GM19099 (cell line): ENCODE results near the gene HAGHL.

Source experiments
- POLR2A ChIP-seq: IDR thresholded peaks from 3 replicates; pipeline ENCODE4 v1.6.1; 2011; ENCODE audit warnings: low read depth; ENCODE audit not compliant: insufficient read length; ENCODE audit errors: extremely low read depth

HAGHL gene

DNA sequence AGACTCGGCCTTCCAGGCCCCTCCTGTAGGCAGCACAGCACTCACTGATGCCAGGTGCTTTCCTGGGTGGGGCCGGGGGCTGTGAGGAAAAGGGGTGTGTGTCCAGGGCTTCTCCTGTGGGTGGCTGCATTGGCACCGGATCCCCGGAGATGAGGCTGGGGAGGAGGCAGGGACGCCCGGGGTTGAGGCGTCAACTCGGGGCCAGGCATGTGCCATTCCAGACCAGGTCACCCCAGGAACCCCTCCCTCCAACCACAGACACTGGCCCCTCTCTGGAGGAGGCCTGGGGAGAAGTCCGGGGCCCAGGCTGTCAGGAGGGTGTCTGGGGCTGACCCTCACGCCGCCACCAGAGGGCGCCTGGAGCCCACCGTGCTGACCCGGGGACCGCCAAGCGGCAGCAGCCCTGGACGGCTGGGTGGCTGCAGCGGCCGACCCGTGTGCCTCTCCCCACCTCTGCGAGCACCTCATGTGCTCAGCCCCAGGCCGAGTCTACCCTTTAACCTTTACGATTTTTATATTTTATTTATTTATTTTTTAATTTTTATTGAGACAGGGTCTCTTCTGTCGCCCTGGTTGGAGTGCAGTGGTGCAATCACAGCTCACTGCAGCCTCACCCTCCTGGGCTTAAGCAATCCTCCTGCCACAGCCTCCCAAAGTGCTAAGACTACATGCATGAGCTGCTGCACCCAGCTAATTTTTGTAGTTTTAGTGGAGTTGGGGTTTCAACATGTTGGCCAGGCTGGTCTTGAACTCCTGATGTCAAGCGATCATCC is 15.2 kb upstream of the HAGHL start:
- TF ChIP-seq POLR2A: no peak

DNA sequence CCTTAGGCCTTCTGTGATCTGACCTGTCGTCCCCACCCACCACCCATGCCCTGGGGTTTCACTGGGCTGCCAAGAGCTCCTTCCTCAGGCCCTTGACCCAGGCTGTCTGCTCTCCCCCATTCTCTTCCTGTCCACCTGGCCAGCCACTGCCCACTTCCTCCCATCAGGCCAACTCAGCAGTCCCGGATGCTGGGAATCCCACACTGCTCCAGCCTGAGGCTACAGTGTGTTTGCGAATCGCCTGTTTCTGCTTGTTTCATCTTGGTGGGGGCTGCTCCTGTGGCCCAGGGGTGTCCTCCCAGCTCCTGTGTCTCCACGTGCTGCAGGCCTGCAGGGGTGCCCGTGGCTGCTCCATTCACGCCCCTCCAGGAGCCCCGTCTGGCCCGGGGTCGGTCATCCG is 12.8 kb upstream of the HAGHL start:
- TF ChIP-seq POLR2A: no peak

DNA sequence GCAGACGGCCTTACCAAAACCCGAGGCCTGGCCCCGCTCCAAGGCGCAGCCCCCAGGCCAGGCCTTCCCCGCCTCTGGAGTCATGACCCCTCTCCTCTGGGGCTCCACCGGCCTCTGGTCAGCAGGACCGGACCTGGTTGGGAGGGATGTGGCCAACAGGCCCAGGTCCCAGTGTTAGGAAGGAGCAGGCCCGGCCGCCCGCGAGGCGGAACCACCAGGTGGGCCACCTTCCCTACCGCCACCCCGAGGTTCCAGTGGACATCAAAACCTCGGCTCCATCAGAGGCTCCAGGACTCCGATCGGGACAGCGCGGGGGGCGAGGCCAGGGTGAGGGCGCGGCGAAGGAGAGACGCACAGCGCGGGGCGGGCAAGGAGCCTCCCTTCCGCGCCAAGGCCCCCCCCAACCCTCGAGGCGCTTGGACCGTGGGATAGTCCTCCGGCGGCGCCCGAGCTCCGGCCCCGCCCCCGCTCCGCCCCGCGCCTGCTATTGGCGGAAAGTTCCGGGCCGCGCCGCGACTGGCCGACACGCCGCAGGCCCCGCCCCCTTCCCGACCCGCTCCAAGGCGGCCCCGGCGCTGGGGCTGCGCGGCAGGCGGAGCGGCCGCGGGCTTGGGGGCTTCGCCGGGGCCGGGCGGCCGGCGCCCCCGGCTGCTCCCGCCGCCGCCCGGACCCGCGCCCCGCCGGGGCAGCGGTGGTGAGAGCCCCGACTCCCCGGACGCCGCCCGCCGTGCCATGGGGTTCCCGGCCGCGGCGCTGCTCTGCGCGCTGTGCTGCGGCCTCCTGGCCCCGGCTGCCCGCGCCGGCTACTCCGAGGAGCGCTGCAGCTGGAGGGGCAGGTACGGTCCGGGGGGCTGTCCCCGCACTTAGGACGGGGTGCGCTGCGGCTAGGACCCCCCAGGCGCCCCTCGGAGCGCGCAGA is 12.1 kb upstream of the HAGHL start, which contains the start of gene METRN:
Gene METRN (plus strand): TSS at position 561 of the 919 bp plus-strand sequence. CDS start 172 bp downstream, at position 733.
- peak; percentile 18 for TF ChIP-seq POLR2A

DNA sequence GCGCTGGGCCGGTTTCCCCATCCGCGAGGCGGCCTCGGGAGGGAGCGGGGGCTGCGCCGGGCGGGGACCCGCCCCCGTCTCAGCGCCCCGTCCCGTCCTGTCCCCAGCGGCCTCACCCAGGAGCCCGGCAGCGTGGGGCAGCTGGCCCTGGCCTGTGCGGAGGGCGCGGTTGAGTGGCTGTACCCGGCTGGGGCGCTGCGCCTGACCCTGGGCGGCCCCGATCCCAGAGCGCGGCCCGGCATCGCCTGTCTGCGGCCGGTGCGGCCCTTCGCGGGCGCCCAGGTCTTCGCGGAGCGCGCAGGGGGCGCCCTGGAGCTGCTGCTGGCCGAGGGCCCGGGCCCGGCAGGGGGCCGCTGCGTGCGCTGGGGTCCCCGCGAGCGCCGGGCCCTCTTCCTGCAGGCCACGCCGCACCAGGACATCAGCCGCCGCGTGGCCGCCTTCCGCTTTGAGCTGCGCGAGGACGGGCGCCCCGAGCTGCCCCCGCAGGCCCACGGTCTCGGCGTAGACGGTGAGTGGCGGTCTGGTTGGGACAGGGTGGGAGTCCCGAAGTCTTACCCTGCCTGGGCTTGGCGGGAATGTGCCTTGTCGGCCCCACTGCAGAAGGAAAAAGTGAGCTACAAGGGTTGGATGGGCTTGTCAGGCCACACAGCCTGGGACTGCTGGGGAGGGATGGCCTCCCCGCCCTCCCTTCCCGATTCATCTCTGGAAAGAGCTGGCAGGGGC is 11.3 kb upstream of the HAGHL start:
- no peak for TF ChIP-seq POLR2A

DNA sequence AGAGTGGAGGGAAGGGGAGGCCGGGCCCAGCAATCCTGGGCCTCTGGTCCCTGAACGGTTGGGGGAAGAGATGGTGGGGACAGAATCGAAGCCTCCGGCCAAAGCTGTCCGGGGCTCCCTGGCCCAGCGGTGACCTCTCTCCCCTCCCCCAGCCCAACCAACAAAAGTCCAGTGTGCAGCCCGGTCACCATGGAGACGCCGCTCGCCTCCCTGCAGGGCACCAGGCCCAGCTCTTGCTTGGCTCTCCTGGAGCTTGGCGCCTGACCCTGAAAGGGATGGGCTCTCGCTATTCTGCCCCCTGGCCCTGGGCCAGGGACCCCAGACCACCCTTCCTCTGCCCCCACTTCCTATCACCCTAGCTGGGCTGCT is 10.7 kb upstream of the HAGHL start:
- no peak for TF ChIP-seq POLR2A

DNA sequence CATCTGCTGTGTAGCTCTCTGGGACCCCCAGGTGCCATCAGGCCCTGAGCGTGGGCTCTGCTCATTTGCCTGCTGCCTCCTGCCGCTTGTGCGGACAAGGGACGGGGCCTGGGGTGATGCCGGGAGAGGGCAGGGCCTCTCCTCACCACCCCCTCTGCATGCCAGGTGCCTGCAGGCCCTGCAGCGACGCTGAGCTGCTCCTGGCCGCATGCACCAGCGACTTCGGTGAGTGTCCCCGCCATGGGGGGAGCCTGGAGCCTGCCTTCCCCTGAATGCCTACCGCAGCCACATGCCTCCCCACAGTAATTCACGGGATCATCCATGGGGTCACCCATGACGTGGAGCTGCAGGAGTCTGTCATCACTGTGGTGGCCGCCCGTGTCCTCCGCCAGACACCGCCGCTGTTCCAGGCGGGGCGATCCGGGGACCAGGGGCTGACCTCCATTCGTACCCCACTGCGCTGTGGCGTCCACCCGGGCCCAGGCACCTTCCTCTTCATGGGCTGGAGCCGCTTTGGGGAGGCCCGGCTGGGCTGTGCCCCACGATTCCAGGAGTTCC is 10.1 kb upstream of the HAGHL start:
- TF ChIP-seq POLR2A: no peak

DNA sequence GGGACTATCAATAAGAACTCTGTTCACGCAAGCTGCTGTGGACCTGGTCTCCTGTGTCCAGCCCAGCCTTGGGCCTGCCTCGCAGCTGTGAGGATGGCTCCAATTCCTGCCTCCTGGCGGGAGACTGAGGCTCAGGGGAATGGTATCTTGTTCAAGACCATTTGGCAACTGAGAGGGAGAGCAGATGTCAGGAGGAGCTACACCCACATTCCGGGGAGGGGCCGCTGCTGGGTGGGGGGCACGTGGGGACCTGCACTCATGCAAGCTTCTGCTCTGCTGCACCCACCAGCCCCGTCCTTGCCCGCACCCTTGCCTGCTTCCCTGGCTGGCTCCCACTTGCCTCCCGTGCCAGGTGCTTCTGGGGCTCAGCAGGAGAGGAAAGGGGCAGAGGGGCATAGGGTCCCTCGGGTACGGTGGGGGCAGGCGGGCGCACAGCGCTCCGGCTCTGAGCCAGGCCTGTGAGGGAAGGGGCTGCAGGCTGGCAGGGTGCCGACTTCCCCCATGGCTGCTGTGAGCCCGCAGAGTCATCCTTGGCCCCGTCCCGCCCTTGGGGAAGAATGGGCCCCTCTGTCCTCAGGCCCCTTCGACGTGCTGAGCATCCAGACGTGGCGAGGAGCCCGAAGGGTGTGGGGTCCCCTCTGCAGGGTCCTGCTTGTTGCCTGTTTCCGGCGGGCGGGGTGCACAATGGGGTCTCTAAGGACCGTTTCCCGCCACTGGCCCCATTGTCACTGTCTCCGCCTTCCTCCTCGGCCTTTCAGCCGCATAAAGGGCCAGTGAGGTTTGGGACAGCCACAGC is 9.3 kb upstream of the HAGHL start:
- no peak for TF ChIP-seq POLR2A

DNA sequence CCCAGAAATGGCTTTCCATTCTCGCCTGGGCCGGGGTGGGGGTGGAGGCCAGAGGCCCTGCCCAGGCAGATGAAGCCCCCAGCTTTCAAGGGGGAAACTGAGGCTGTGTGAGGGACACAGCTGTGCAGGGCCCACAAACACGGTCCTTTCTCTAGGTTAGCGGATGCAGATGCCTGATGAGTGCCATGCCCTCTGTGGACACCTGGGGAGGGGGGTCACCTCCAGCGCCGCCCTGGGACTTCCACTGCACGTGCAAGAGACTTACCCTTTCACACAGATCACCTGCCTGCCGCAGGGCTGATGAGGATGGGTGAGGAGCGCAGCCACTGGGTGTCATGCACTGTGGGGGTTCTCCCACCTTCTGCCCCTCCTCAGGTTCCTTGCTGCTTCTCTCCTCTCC is 8.5 kb upstream of the HAGHL start:
- no peak for TF ChIP-seq POLR2A

DNA sequence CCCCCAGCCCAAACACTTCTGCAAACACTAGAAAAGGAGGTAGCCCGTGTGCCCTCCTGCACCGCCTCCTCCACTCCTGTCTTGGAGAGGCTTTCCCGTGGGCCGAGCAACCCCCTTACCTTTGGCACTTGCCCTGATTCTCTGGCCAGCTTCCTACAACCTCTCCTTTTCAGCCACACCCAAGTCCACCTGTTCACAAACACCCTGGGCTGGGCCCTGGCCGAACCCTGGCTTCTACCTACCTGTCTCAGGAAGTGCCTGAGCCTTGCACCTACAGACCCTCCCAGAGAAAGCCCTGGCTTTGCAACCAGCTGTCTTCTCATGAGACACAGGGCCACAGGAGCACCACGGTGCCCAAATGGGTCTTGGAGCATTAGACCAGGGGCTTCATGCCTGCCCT is 8.0 kb upstream of the HAGHL start:
- no peak for TF ChIP-seq POLR2A

DNA sequence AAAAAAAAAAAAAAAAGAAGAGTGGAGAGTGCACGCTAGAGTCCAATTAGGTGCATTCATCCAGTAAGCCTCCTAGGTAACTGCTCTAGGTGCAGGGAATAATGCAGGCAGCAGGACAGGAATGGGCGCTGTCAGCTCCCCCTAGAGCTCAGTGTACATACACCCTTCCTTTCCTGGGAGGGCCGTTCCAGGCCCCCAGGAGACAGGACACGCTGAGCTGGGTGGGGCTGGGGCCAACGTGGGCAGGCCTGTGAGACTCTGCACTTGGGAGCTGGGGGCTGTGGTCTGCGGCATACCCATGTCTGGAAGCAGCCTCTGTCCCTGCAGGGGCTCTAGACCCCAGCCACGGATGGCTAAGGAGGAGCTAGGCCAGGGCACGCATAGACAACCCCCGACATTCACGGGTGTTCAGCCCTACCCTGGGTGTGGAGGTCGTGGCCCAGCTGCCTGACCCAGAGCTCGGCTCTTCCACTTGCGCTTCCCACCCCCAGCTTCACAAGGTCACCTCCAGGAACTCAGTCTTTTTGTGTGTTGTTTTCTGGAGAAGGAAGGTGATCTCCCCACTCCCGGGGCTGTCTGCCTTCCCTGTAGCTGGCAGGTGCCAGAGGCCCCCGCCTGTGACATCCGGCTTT is 7.0 kb upstream of the HAGHL start:
- no peak for TF ChIP-seq POLR2A

DNA sequence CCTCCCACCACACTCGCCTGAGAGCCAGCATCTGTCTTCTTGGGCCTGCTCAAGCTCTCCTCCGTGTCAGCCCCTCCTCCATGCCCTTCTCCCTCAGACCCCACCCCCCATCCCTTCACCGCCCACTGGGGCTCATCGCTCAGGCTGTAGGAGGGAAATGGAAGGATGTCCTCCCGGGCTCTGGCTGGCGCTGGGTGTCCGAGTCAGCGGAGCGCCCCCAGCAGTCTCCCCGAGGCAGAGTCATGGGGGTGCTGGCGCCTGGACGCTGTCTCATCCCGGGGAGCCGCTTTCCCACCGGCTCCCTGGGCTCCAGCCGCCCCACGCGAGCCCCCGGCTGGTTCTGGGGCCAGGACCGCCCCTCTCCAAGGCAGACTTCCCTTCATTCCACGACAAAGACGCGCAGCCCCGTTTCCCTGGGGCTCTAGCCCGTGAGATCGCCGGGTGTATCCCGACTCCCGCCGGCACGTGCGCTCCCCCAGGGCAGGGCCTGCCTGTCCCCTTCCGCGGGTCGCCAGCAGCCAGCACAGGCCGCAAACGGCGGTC is 6.4 kb upstream of the HAGHL start:
- TF ChIP-seq POLR2A: no peak

DNA sequence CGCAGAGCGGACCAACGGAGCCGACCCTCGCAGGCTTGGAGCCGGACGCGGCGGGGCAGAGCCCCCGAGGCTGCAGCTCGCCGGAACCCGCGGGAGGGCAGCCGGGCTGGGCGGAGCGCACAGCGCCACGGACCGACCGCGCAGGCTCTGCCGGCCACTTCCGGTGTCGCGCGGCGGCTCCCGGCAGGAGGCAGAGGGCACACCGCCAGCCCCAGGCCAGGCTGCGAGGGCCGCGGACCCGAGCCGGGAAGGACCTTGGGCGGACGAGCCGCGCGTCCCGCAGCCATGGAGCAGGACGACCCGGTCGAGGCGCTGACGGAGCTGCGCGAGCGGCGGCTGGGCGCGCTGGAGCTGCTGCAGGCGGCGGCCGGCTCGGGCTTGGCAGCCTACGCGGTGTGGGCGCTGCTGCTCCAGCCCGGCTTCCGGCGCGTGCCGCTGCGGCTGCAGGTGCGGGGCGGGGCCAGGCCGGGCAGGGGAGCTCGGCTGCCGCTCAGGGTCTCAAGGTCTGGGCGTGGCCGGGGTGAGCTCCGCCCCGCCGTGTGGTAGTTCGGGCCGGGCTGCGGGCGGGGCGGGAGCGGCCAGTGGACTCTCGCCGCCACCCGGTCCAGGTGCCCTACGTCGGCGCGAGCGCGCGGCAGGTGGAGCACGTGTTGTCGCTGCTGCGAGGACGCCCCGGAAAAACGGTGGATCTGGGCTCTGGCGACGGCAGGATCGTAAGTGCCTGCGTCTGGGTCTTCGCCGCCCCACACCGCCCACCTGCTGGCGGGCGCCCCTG is 5.7 kb upstream of the HAGHL start, which contains the start of gene ANTKMT:
Gene ANTKMT (plus strand): TSS at position 157 of the 775 bp plus-strand sequence. CDS start 129 bp downstream, at position 286.
- peak; percentile 96 for TF ChIP-seq POLR2A

DNA sequence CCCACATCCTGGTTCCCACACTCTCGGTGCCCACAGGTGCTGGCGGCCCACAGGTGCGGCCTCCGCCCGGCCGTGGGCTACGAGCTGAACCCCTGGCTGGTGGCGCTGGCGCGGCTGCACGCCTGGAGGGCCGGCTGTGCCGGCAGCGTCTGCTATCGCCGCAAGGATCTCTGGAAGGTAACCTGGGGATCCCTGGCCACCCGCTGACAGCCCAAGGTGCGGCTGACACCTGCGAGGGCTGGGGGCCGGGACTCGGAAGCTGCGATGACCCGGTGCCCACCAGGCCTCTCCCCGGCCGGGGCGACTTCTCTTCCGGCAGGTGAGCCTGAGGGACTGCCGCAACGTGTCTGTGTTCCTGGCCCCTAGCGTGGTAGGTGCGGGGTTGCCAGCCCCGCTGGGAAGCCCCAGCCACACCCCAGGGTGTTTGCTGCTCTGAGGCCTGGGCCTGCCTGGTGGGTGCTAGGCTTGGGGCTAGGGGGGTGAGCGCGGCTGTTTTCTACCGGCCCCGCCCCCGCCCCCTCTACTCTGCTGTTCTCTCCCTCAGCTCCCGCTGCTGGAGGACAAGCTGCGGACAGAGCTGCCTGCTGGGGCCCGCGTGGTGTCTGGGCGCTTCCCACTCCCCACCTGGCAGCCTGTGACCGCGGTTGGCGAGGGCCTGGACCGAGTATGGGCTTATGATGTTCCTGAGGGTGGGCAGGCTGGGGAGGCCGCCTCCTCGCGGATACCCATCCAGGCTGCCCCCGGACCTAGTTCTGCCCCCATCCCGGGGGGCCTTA is 5.0 kb upstream of the HAGHL start:
- TF ChIP-seq POLR2A: no peak
